ENCODE results near the gene DENND1C.
"Not testable (repeated sequence)": the region's sequence is repeated elsewhere in the genome, so short reads cannot be mapped to it uniquely, and the experiment has no call there.

DENND1C gene

DNA sequence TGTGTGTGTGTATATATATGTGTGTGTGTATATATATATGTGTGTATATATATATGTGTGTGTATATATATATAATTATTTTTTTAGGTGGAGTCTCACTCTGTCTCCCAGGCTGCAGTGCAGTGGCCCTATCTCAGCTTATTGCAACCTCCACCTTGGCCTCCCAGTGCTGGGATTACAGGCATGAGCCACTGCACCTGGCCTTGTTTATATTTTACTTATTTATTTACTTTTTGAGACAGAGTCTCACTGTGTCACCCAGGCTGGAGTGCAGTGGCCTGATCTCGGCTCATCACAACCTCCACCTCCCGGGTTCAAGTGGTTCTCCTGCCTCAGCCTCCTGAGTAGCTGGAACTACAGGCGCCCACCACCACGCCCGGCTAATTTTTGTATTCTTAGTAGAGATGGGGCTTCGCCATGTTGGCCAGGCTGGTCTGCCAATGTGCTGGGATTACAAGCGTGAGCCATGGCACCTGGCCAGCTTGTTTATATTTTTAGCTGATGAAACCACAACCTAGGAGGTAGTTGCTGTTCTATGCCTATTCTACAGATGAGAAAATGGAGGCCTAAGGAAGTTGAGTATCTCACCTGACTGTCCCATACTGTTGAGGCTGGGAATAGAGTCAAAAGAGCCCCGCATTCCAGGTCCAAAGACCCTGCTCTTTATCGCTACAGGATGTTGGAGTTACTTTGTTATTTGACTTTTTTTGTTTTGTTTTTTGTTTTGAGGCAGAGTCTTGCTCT is 26.6 kb upstream of the DENND1C start:
- DNase-seq (ENCODE audit: low read depth, low spot score); H3K9me3 ChIP-seq (ENCODE audit: control insufficient read depth, insufficient read depth, low read length); H3K27me3 ChIP-seq (ENCODE audit: control insufficient read depth, insufficient read depth, low read length); H3K4me1 ChIP-seq (ENCODE audit: control insufficient read depth, insufficient read depth, low read length); H3K4me3 ChIP-seq (ENCODE audit: low read length); H3K36me3 ChIP-seq (ENCODE audit: control insufficient read depth, insufficient read depth, low read length); H3K27ac ChIP-seq (ENCODE audit: low read length): not testable (repeated sequence)
- no CpG with 5 or more reads among the region's 9 CpGs for WGBS (ENCODE audit: insufficient coverage, insufficient read length)

DNA sequence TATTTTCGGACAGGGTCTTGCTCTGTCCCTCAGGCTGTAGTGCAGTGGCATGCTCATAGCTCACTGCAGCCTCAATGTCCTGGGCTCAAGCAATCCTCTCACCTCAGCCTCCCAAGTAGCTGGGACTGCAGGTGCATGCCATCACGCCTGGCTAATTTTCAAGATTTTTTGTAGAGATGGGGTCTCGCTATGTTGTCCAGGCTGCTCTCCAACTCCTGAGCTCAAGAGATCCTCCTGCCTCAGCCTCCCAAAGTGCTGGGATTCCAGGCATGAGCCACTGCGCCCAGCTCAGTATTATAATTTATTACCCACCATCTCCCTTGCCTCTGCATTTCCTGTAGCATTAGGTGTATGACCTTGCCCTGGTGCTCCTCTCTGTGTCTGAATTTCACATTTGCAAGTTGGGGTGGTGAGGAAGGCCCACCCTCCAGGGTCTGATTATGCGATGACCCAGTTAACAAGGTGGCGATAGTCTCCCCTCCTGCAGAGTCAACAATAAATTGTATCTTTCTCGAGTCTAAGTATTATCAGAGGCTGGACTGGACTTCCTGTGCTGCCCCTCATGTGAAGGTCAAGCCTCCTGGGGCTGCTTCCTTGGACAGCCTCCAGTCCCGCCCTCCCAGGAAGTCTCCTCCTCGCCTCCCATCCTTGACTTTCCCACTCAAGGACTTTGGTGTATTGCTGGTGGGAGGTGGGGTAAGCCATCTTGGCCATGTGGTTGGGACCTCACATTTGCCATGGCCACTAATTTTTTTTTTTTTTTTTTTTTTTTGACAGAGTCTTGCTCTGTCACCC is 22.0 kb upstream of the DENND1C start:
- H3K36me3 ChIP-seq (ENCODE audit: control insufficient read depth, insufficient read depth, low read length) = no peaks in the 10 kb centered on the region
- no peak overlapping the region for H3K4me3 ChIP-seq (ENCODE audit: low read length)
- DNase-seq (ENCODE audit: low read depth, low spot score) = no peak
- H3K4me1 ChIP-seq (ENCODE audit: control insufficient read depth, insufficient read depth, low read length) = 0 out of 2 replicates have a peak, but pooled peaks cover 1% of the 10 kb centered on the region
- WGBS (ENCODE audit: insufficient coverage, insufficient read length) = no CpG with 5 or more reads among the region's 9 CpGs
- no peak overlapping the region for H3K27ac ChIP-seq (ENCODE audit: low read length)
- H3K27me3 ChIP-seq (ENCODE audit: control insufficient read depth, insufficient read depth, low read length) = no peaks in the 10 kb centered on the region
- H3K9me3 ChIP-seq (ENCODE audit: control insufficient read depth, insufficient read depth, low read length) = no peaks in the 10 kb centered on the region

DNA sequence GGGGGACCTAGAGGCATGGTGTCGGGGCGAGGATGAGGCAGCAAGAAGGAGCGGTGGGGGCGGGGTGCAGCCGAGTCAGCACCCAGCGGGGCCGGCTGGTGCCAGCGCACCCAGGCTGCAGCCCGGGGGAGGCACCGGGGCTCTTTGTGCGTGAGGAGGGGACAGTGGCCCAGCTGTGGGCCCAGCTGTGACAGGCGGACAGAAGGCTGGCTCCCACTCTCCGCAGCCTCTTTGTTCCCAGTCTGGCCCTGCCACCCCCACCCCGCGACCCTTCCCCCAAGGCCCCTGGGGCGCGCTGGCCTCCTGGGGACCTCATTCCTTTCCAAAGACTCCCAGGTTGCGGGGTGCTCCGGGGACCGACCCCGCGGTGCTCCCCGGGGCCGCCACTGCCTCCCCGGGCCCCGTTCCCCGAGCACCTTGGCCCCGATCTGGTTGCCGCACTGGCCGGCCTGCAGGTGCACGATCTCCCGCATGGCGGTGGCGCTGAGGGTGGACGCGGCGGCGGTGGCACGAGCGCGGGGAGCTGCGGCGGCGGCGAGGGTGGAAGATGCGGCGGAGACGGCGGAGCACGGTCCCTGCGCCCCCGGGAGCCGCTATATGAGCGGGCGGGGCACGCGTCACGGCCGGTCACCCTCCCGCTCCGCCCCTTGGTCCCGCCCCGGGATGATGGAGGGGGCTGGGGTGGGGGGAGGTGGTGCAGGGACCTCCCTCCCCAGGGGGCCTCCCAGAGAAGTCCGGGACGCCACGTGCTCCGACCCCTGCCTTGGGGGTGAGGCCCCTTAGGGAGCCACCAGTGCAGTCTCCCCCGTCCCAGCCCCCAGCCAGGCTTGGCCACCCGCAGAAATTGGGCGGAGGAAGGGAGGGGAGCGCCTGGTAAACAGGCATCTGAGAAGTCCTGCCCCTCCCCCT is 20.4 kb upstream of the DENND1C start, which contains the start of gene TUBB4A:
Gene TUBB4A (minus strand): TSS at position 570 of the 909 bp plus-strand sequence. CDS start 97 bp downstream, at position 473.
- Histone ChIP-seq H3K9me3 (ENCODE audit: control insufficient read depth, insufficient read depth, low read length) (no peaks in the 10 kb centered on the region), H3K4me1 (ENCODE audit: control insufficient read depth, insufficient read depth, low read length) (0 out of 2 replicates have a peak, but pooled peaks cover 1% of the 10 kb centered on the region), H3K4me3 (ENCODE audit: low read length) (peak within 1 kb of the TSS; percentile 62), H3K36me3 (ENCODE audit: control insufficient read depth, insufficient read depth, low read length) (no peaks in the 10 kb centered on the region), H3K27me3 (ENCODE audit: control insufficient read depth, insufficient read depth, low read length) (no peaks in the 10 kb centered on the region), H3K27ac (ENCODE audit: low read length) (no peak within 1 kb of the TSS)
- no CpG with 5 or more reads among the region's 71 CpGs for WGBS (ENCODE audit: insufficient coverage, insufficient read length)
- no peak for DNase-seq (ENCODE audit: low read depth, low spot score)

DNA sequence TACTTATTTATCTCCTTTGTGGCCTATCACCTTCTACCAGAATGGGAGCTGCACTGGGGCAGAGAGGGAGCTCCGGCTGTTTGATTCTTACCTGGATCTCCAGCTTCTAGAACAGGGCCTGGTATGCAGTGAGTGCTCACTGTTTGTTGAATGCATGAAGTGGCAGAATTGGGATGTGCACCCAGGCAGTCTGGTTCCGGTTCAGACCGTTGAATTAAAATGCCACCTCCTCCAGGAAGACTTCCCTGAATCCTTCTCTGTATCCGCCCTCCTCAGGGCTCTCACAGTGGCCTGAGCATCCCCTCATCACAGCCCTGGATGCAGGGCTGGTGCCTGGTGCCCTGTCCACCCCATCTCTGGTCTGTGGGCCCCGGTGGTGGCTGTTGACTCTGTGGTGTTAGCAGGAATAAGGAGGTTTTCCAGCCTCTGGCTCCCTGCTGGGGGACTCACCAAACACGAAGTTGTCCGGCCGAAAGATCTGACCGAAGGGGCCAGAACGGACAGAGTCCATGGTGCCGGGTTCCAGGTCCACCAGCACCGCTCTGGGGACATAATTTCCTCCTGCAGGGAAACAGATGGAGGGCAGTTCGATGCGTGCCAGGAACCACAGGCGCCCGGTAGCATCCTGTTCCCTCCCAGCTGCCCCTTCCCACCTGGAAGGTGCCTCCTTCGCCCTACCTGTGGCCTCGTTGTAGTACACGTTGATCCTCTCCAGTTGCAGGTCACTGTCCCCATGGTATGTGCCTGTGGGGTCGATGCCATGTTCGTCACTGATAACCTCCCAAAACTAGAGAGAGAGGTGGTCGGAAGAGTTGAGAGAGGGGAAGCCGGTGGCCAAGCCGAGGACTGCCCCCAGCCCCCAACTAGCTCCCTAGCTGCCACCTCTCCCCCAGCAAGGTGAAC is 19.5 kb upstream of the DENND1C start:
- DNase-seq (ENCODE audit: low read depth, low spot score) = no peak
- no peaks in the 10 kb centered on the region for H3K36me3 ChIP-seq (ENCODE audit: control insufficient read depth, insufficient read depth, low read length)
- H3K27ac ChIP-seq (ENCODE audit: low read length) = no peak overlapping the region
- H3K4me3 ChIP-seq (ENCODE audit: low read length) = peak overlapping the region; percentile 62
- no peaks in the 10 kb centered on the region for H3K9me3 ChIP-seq (ENCODE audit: control insufficient read depth, insufficient read depth, low read length)
- WGBS (ENCODE audit: insufficient coverage, insufficient read length) = no CpG with 5 or more reads among the region's 24 CpGs
- H3K4me1 ChIP-seq (ENCODE audit: control insufficient read depth, insufficient read depth, low read length) = 0 out of 2 replicates have a peak, but pooled peaks cover 1% of the 10 kb centered on the region
- H3K27me3 ChIP-seq (ENCODE audit: control insufficient read depth, insufficient read depth, low read length) = no peaks in the 10 kb centered on the region

DNA sequence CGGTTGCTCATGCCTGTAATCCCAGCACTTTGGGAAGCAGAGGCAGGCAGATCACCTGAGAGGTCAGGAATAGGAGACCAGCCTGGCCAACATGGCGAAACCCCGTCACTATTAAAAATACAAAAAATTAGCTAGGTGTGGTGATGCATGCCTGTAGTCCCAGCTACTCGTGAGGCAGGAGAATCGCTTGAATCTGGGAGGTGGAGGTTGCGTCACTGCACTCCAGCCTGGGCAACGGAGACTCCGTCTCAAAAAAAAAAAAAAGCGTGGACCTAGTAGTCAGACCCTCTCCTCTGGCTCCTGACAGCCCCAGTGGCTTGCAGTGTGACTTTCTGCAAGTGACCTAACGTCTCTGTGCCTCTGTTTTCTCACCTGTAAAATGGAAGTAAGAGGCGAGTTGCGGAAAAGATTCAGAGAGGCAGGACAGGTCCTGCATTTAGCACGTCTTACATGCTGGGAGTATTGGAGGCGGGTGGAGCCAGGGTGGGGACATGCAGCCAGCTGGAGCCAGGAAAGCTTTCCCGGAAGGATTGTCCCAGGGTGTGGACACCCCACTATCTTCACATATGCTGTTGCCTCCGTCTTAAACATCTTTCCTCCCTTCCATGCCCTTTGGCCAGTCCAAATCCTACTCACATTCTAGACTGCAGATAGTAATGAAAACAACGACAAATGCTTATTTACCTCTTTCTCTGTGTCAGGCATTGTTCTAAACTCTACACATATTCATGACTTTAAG is 17.6 kb upstream of the DENND1C start:
- Histone ChIP-seq H3K9me3 (ENCODE audit: control insufficient read depth, insufficient read depth, low read length) (no peaks in the 10 kb centered on the region), H3K4me3 (ENCODE audit: low read length) (no peak overlapping the region), H3K36me3 (ENCODE audit: control insufficient read depth, insufficient read depth, low read length) (0 out of 2 replicates have a peak, but pooled peaks cover 6% of the 10 kb centered on the region), H3K4me1 (ENCODE audit: control insufficient read depth, insufficient read depth, low read length) (0 out of 2 replicates have a peak, but pooled peaks cover 1% of the 10 kb centered on the region), H3K27ac (ENCODE audit: low read length) (no peak overlapping the region), H3K27me3 (ENCODE audit: control insufficient read depth, insufficient read depth, low read length) (no peaks in the 10 kb centered on the region)
- no CpG with 5 or more reads among the region's 17 CpGs for WGBS (ENCODE audit: insufficient coverage, insufficient read length)
- DNase-seq (ENCODE audit: low read depth, low spot score) = no peak

DNA sequence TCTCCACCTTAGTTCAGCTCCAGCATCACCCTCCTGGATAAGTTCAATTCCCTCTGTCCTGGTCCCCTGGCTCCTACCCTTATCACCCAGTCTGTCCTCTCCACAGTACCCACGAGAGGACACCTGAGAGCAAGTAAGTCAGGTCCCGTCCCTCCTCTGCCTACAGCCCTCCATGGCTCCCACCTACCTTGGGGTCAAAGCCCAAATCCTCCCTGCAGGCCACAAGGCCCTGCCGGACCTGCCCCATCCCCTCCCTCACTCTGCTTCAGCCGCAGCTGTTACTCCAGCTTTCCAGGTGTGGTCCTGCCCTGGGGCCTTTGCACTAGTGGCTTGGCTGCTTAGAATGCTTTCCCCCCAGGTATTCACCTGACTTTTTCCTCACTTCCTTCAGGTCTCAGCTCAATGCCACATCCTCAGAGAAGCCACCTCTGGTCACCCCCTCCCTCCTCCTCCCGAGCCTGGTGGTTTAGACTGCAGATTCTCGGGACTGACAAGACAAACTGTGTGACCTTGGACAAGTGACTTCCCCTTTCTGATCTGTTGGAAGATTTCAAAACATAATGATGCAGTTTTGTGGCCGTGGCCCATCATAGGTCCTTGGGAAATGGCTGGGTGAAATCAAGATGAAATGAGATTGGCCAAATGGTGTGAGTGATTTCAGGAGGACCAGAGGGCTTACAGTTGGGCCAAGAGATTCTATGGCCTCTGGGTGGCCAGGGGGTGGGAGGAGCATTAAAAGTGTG is 16.9 kb upstream of the DENND1C start:
- H3K4me1 ChIP-seq (ENCODE audit: control insufficient read depth, insufficient read depth, low read length) = 0 out of 2 replicates have a peak, but pooled peaks cover 1% of the 10 kb centered on the region
- WGBS (ENCODE audit: insufficient coverage, insufficient read length) = no CpG with 5 or more reads among the region's 7 CpGs
- H3K27me3 ChIP-seq (ENCODE audit: control insufficient read depth, insufficient read depth, low read length) = no peaks in the 10 kb centered on the region
- H3K36me3 ChIP-seq (ENCODE audit: control insufficient read depth, insufficient read depth, low read length) = 0 out of 2 replicates have a peak, but pooled peaks cover 6% of the 10 kb centered on the region
- H3K9me3 ChIP-seq (ENCODE audit: control insufficient read depth, insufficient read depth, low read length) = no peaks in the 10 kb centered on the region
- DNase-seq (ENCODE audit: low read depth, low spot score) = no peak
- H3K27ac ChIP-seq (ENCODE audit: low read length) = no peak overlapping the region
- no peak overlapping the region for H3K4me3 ChIP-seq (ENCODE audit: low read length)

DNA sequence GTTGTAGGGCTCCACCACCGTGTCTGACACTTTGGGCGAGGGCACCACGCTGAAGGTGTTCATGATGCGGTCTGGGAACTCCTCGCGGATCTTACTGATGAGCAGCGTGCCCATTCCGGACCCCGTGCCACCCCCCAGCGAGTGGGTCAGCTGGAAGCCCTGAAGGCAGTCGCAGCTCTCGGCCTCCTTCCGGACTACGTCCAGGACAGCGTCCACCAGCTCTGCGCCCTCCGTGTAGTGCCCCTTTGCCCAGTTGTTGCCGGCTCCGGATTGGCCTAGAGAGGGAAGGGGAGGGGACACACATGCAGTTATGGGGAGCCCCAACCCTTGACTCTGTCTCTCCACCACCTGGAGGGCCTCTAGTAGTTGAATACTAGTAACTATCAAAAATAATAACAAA is 14.4 kb upstream of the DENND1C start:
- no CpG with 5 or more reads among the region's 19 CpGs for WGBS (ENCODE audit: insufficient coverage, insufficient read length)

DNA sequence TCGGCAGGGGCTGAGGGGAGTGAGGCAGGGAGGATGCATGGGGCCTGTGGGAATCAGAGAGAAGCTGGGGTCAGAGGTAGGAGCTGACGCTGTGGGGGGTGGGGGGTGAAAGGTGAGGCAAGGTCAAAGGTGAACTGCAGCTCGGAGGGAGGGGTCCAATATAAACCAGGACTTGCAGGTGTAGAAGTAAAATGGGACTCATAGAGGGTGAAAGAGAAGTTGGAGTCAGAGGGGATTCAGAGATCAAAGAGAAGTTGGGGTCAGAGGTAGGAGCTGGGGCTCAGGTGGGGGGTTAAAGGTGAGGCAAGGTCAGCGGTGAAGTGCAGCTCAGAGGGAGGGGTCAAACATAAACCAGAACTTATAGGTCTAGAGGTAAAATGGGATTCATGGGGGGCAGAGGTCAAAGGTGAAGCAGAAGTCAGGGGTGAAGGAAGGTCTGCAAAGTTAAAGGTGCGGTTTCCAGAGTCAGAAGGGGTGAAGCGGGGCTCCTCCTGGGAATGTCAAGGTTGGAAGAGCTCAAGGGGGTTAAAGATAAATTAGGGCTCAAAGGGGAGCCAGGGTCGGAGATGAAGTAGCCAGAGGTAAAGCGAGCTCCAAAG is 12.9 kb upstream of the DENND1C start:
- no peak overlapping the region for H3K27ac ChIP-seq (ENCODE audit: low read length)
- no peak for DNase-seq (ENCODE audit: low read depth, low spot score)
- H3K4me1 ChIP-seq (ENCODE audit: control insufficient read depth, insufficient read depth, low read length) = no peaks in the 10 kb centered on the region
- H3K9me3 ChIP-seq (ENCODE audit: control insufficient read depth, insufficient read depth, low read length) = no peaks in the 10 kb centered on the region
- WGBS (ENCODE audit: insufficient coverage, insufficient read length) = no CpG with 5 or more reads among the region's 8 CpGs
- no peak overlapping the region for H3K4me3 ChIP-seq (ENCODE audit: low read length)
- 0 out of 2 replicates have a peak, but pooled peaks cover 6% of the 10 kb centered on the region for H3K36me3 ChIP-seq (ENCODE audit: control insufficient read depth, insufficient read depth, low read length)
- H3K27me3 ChIP-seq (ENCODE audit: control insufficient read depth, insufficient read depth, low read length) = no peaks in the 10 kb centered on the region

More for the DNA sequence above, 14.4 kb upstream of the DENND1C start:
- H3K27ac ChIP-seq (ENCODE audit: low read length) = no peak overlapping the region
- DNase-seq (ENCODE audit: low read depth, low spot score) = no peak
- H3K27me3 ChIP-seq (ENCODE audit: control insufficient read depth, insufficient read depth, low read length) = no peaks in the 10 kb centered on the region
- 0 out of 2 replicates have a peak, but pooled peaks cover 6% of the 10 kb centered on the region for H3K36me3 ChIP-seq (ENCODE audit: control insufficient read depth, insufficient read depth, low read length)
- H3K9me3 ChIP-seq (ENCODE audit: control insufficient read depth, insufficient read depth, low read length) = no peaks in the 10 kb centered on the region
- H3K4me1 ChIP-seq (ENCODE audit: control insufficient read depth, insufficient read depth, low read length) = no peaks in the 10 kb centered on the region
- no peak overlapping the region for H3K4me3 ChIP-seq (ENCODE audit: low read length)

Measured in iPS DF 6.9 (cell line).